Measurements from ENCODE around the gene TBL3.

TBL3 gene

DNA sequence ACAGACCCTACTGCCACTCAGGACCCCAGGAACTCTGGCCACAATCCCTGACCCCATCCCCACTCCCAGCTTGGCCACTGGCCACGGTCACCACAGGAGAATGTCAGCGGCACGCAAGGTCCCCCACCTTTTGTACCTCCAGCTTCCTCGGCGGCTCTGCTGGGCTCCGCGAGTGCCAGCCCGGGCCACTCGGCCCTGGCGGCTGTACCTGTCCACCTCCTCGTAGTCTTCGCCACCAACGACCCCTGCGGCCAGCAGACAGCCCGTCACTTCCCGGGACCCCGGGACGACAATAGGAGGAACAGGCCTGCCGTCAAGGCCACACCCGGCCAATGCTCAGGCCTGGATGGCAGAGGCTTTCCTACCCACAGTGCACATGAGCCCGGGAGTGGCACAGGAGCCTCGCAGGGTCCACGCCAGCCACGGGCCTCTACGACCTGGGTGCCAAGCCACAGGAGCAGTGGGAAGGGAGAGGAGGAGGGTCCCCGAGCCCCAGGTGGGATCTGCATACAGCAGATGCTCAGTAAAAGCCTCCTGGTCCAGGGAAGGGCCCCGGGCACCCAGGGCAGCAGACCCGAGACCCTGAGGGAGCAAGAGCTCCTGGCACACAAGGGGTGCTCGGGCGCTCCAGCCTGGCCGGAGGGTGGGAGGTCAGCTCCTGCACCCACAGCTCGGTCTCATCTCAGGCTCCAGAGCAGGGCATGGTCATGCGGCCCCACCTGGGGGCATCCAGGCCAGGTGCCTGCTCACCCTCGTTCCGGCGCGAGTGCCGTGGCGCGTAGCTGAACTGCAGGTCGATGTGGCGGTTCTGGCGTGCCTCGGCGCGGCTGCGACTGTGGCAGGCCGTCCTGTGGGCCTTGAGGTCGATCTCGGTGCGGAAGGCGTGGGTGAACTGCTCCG, 29.9 kb downstream of the TBL3 start:
- DNase-seq (ENCODE audit: low read depth, low spot score) = no peak
- CTCF ChIA-PET = interaction anchor here (3.7 to 10.6 kb wide), 4 partner anchors 11 to 151 kb away, joined by 38 to 176 read pairs (median 100); partner anchors contain the start of genes GFER, NOXO1, PKD1 and SYNGR3
- POLR2A ChIA-PET = interaction anchor here (1.2 kb wide), 1 partner anchor 154 kb away, joined by 3 read pairs; the partner anchor contains the start of gene TRAF7
- TF ChIP-seq CTCF (IDR thresholded peaks at IDR 0.05; ENCODE audit: insufficient read depth, low read length, missing control alignments) = no peak
- H3K4me3 ChIP-seq (ENCODE audit: low read depth, low read length) = no peak overlapping the region

- CTCF ChIA-PET = interaction anchor here (0.6 to 10.6 kb wide), 19 partner anchors 10 to 248 kb away, joined by 3 to 176 read pairs (median 4); partner anchors contain the start of genes ECI1, GFER, NOXO1 and NTHL1
- DNase-seq (ENCODE audit: low read depth, low spot score) = no peak
- no peak overlapping the region for H3K4me3 ChIP-seq (ENCODE audit: low read depth, low read length)
- no peak for TF ChIP-seq CTCF (IDR thresholded peaks at IDR 0.05; ENCODE audit: insufficient read depth, low read length, missing control alignments)
- POLR2A ChIA-PET = no interaction called here
Observed at GRCh38 chr16:2002406-2003230, 30.8 kb downstream of the TBL3 start.

DNA sequence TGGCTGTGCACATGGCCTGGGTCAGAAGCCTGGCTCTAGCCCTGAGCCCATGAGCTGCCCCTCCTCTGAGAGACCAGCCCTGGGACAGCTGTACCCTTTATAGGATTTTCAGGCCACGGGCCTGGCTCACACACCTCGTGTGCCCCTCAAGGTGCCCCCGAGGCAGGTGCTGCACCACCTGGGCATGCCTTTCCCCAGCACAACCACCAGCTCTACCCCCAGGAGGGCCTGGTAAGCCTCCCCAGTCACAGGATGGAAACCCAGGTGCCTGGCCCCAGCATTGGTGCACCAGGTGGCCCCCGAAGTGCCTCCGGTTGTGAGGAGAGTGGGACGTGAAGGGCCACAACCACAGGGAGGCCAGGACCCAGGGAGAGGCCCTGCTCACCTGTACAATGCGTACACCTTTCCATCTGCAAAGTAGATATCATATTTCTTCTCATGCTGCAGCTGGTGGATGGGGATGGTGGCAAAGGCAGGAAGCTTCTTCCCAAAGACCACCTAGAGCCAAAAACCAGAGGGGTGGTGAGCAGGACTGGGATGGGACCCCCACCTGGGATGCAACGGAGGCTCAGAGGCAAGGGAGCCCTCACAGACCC, 31.5 kb downstream of the TBL3 start:
- CTCF ChIA-PET = interaction anchor here (0.6 to 10.6 kb wide), 22 partner anchors 10 to 248 kb away, joined by 3 to 176 read pairs (median 4); partner anchors contain the start of genes ECI1, GFER, NOXO1 and NTHL1
- H3K4me3 ChIP-seq (ENCODE audit: low read depth, low read length) = no peak overlapping the region
- no peak for DNase-seq (ENCODE audit: low read depth, low spot score)
- no peak for TF ChIP-seq CTCF (IDR thresholded peaks at IDR 0.05; ENCODE audit: insufficient read depth, low read length, missing control alignments)
- POLR2A ChIA-PET = interaction anchor here (0.6 to 2.2 kb wide), 3 partner anchors 39 to 152 kb away, joined by 3 to 6 read pairs (median 3); partner anchors contain the start of genes RPS2 and TRAF7

DNA sequence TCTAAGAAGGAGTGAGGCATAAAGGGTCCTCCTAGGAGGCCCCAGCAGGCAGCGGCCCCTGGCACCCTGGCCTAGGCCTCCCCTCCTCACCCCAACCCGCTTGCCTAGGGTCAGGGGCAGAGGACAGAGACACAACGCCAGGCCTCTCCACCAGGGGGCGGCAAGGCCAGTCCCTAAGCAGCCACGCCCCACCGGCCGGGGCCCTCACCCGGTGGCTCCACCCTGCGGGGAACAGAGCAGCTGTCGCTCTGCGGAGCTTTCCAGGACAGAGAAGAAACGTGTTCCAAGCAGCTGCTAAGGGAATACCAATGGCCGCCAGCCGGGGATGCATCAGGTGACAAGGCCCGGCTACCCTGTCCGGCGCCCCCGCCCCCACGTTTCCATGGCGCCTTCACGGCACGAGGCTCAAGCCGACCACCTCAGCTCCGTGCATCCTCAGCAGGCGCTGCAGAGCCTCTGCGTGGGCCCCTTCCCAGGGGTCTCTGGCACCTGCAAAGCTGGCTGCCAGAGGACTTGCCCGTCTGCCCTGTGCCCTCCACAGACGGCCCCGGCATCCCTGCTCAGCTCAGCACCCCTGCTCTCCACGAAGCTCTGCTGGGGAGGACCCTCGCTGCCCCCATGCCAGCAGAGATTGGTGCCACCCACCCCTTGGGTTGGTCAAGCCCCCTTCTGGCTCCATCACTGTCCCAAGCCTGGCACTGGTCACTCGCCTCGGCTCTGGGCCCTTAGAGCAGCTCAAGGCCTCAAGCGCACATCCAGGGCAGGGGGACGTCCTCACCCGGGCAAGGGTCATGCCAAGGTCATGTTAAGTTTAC, 32.2 kb downstream of the TBL3 start:
- no peak for DNase-seq (ENCODE audit: low read depth, low spot score)
- POLR2A ChIA-PET = interaction anchor here (0.6 to 2.2 kb wide), 3 partner anchors 39 to 151 kb away, joined by 3 to 6 read pairs (median 3); partner anchors contain the start of genes RPS2 and TRAF7
- CTCF ChIA-PET = interaction anchor here (0.7 to 10.6 kb wide), 22 partner anchors 9 to 247 kb away, joined by 3 to 176 read pairs (median 4); partner anchors contain the start of genes ECI1, GFER, NOXO1 and NTHL1
- peak overlapping the region; percentile 6; the same call in 1 of the 2 replicates for H3K4me3 ChIP-seq (ENCODE audit: low read depth, low read length)
- TF ChIP-seq CTCF (IDR thresholded peaks at IDR 0.05; ENCODE audit: insufficient read depth, low read length, missing control alignments) = peak; percentile 97

- DNase-seq (ENCODE audit: low read depth, low spot score) = no peak
- POLR2A ChIA-PET = interaction anchor here (2.2 kb wide), 1 partner anchor 150 kb away, joined by 6 read pairs; the partner anchor contains the start of gene TRAF7
- TF ChIP-seq CTCF (IDR thresholded peaks at IDR 0.05; ENCODE audit: insufficient read depth, low read length, missing control alignments) = no peak
- no peak overlapping the region for H3K4me3 ChIP-seq (ENCODE audit: low read depth, low read length)
- CTCF ChIA-PET = interaction anchor here (0.8 to 10.6 kb wide), 13 partner anchors 8 to 247 kb away, joined by 3 to 176 read pairs (median 8); partner anchors contain the start of genes ECI1, GFER, NOXO1 and NTHL1
Observed at GRCh38 chr16:2004795-2005517, 33.1 kb downstream of the TBL3 start.
